Gastrocnemius medialis (tissue), 4 donors: ENCODE data around the gene SH3BP2.

Experiments used
- POLR2A ChIP-seq, 2 donors: fragments of 450-650 bp; IDR thresholded peaks; one replicate each; pipeline ENCODE4 v1.6.1; 2017; ENCODE audit warnings: antibody characterized with exemption in 2 of 2, mild to moderate bottlenecking in 2 of 2, moderate library complexity in 2 of 2
- TF ChIP-seq, protein P1 (sequence below), 5 experiments: fragments of 450-650 bp in 3 of 5; fragments of 200-600 bp in 2 of 5; sonication (generic) in 2 of 5; IDR thresholded peaks in 4 of 5; conservative IDR thresholded peaks in 1 of 5; 1 replicate in 4 of 5; 2 replicates in 1 of 5; pipeline ENCODE4 v1.5.1; 2016 to 2019; ENCODE audit warnings: antibody characterized with exemption in 5 of 5, mild to moderate bottlenecking in 3 of 5, moderate library complexity in 3 of 5

DNA sequence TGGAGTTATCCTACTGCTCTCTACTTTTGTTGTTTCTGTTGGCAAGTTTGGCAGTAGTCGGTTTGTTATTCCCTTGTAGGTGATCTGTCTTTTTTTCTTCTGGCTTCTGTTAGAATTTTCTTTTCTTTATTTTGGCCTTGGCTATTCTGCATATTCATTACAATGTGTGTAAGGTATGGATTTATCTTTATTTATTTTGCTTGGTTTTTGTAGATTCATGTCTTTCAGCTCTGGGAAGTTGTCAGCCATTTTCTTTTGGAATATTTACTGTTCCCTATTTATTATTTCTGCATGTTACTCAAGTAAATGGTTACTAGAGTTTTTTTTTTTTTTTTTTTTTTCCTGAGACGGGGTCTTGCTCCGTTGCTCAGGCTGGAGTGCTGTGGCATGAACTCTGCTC, 63.4 kb downstream of the SH3BP2 start:
- TF ChIP-seq, protein P1, sequence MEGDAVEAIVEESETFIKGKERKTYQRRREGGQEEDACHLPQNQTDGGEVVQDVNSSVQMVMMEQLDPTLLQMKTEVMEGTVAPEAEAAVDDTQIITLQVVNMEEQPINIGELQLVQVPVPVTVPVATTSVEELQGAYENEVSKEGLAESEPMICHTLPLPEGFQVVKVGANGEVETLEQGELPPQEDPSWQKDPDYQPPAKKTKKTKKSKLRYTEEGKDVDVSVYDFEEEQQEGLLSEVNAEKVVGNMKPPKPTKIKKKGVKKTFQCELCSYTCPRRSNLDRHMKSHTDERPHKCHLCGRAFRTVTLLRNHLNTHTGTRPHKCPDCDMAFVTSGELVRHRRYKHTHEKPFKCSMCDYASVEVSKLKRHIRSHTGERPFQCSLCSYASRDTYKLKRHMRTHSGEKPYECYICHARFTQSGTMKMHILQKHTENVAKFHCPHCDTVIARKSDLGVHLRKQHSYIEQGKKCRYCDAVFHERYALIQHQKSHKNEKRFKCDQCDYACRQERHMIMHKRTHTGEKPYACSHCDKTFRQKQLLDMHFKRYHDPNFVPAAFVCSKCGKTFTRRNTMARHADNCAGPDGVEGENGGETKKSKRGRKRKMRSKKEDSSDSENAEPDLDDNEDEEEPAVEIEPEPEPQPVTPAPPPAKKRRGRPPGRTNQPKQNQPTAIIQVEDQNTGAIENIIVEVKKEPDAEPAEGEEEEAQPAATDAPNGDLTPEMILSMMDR (IDR thresholded peaks at IDR 0.05 in 4 of 5, conservative IDR thresholded peaks at IDR 0.05 in 1 of 5) = no peak
- TF ChIP-seq POLR2A (IDR thresholded peaks at IDR 0.05) = no peak
